Measurements from ENCODE around the gene KCNQ1. TPM values are rescaled to one million over a fixed set of nuclear protein-coding genes. Genes with fewer than 3 reads are reported as not detected.

The KCNQ1 gene
- total RNA-seq, 1 experiment from 2014 or later = 2.3 TPM

DNA sequence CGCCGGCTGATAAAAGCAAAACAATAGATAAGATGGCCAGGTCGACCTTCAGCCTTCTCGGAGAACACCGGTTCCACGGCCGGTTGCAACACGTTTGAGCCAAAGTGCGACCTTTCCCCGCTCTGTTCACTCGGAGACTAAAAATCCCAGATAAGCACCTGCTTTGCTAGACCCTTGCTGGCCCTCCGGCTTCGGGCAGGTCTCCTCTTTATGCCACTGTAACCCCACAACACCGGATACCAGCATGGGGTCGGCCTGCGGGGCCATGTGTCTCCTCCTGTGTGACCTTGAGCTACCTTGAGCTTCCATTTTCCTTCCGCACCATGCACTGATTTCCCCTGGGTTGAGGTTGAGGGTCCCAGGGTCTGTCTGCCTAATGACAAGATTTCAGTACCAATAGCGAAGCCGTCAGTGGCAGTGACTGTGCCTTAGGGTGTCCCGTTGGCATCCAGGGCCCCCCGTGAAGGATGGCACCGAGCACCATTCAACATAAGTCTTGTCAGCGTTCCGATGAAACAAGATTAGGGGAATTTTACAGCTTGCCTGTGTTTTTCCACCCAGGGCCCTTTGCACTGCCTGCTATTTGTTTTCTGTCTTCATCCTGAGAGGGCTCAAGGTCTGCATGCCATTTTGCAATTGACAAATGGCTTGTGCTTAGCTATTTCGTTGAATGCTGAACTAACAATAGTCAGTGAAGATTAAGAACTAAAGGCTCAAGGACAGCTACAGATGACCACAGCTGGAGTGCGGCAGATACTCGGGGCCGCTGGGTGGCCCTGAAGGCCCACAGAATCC, 118.6 kb downstream of the KCNQ1 start:
- Mint-ChIP-seq H3K4me3 (no peak overlapping the region), H3K9me3 (peaks cover 0 to 2% of the 10 kb centered on the region in 2 experiments; a peak in 1 of 5 replicates), H3K27ac (peak overlapping the region in 1 of 3 experiments; percentile 23; a peak in 1 of 7 replicates), H3K4me1 (peaks cover 6 to 7% of the 10 kb centered on the region in 2 experiments; a peak in 2 of 4 replicates), H3K36me3 (ENCODE audit: insufficient read depth in 1 of 3, low read depth in 3 of 3) (no peaks in the 10 kb centered on the region), H3K27me3 (ENCODE audit: low read depth) (peaks cover 81% of the 10 kb centered on the region)
- no peak for DNase-seq
- Histone ChIP-seq H4K8ac (replicated peaks; ENCODE audit: insufficient read length, low read depth, low read length) (no peak overlapping the region), H3K14ac (ENCODE audit: insufficient read depth, low read length) (no peak overlapping the region), H2BK12ac (ENCODE audit: insufficient read length, low read depth, low read length) (no peak overlapping the region), H3K18ac (ENCODE audit: insufficient read length, low read depth, low read length) (no peak overlapping the region), H3K4me2 (ENCODE audit: insufficient read depth, insufficient read length, low read length) (no peak overlapping the region), H3K4ac (ENCODE audit: low read depth, low read length) (no peak overlapping the region), H3K27me3 (ENCODE audit: insufficient read depth, low read length) (peaks cover 6% of the 10 kb centered on the region; the same call in 1 of the 2 replicates), H3K79me1 (ENCODE audit: insufficient read depth, low read depth, low read length, poor library complexity, severe bottlenecking) (no peaks in the 10 kb centered on the region), H2AFZ (ENCODE audit: low read length) (no peak overlapping the region), H4K5ac (ENCODE audit: insufficient read length, low read depth, low read length) (no peak overlapping the region), H3K4me1 (ENCODE audit: insufficient read depth, low read length) (no peaks in the 10 kb centered on the region; the same call in 1 of the 2 replicates), H4K20me1 (ENCODE audit: control insufficient read depth, insufficient read depth, insufficient read length) (no peaks in the 10 kb centered on the region), H3K56ac (ENCODE audit: insufficient read length, low read depth, low read length) (no peak overlapping the region), H2BK5ac (ENCODE audit: insufficient read length, low read length) (no peak overlapping the region), H3K23ac (ENCODE audit: insufficient read length, low read depth, low read length) (no peak overlapping the region), H3K79me2 (ENCODE audit: insufficient read depth, low read length) (no peaks in the 10 kb centered on the region), H2BK20ac (ENCODE audit: low read depth, low read length, poor library complexity, severe bottlenecking) (no peak overlapping the region), H4K91ac (ENCODE audit: insufficient read length, low read depth, low read length) (no peak overlapping the region), H2AK5ac (ENCODE audit: insufficient read length, low read length) (no peak overlapping the region), H2BK120ac (ENCODE audit: low read depth, low read length, poor library complexity, severe bottlenecking) (no peak overlapping the region), H3T11ph (ENCODE audit: low read length) (no peak overlapping the region), H3K9ac (ENCODE audit: extremely low read depth, insufficient read length, low read length) (no peak overlapping the region), H3K27ac (ENCODE audit: insufficient read length, low read depth, low read length) (no peak overlapping the region), H3K23me2 (ENCODE audit: insufficient read length, low read depth, low read length, poor library complexity, severe bottlenecking) (no peaks in the 10 kb centered on the region), H2BK15ac (ENCODE audit: low read depth, low read length) (no peak overlapping the region), H3K9me3 (ENCODE audit: control insufficient read depth, low read depth, low read length) (no peaks in the 10 kb centered on the region)
- no CpG with 5 or more reads among the region's 28 CpGs for WGBS (ENCODE audit: extremely low coverage, insufficient read length, low lambda C conversion rate)
- TF ChIP-seq, protein P1, sequence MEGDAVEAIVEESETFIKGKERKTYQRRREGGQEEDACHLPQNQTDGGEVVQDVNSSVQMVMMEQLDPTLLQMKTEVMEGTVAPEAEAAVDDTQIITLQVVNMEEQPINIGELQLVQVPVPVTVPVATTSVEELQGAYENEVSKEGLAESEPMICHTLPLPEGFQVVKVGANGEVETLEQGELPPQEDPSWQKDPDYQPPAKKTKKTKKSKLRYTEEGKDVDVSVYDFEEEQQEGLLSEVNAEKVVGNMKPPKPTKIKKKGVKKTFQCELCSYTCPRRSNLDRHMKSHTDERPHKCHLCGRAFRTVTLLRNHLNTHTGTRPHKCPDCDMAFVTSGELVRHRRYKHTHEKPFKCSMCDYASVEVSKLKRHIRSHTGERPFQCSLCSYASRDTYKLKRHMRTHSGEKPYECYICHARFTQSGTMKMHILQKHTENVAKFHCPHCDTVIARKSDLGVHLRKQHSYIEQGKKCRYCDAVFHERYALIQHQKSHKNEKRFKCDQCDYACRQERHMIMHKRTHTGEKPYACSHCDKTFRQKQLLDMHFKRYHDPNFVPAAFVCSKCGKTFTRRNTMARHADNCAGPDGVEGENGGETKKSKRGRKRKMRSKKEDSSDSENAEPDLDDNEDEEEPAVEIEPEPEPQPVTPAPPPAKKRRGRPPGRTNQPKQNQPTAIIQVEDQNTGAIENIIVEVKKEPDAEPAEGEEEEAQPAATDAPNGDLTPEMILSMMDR (conservative IDR thresholded peaks at IDR 0.05) = no peak

Data from H9 (cell line).